Adrenal gland (tissue), 12 donors: ENCODE data around the gene MTUS2. TPM values are rescaled to one million over a fixed set of nuclear protein-coding genes. Genes with fewer than 3 reads are reported as not detected.

Experiments
- DNase-seq, 7 donors: peaks; one replicate each; pipeline ENCODE4 v3.0.0-alpha.2; 2019 to 2020
- H3K27ac ChIP-seq, 5 donors: fragments of 200-600 bp; sonication (generic) in 4 of 5; 1 replicate in 3 of 5; 2 replicates in 2 of 5; pipeline versions ENCODE4 v1.5.1 to v1.8.0; 2016 to 2020; ENCODE audit warnings: mild to moderate bottlenecking in 1 of 5
- H3K27me3 ChIP-seq: fragments of 200-600 bp; 2 replicates; pipeline ENCODE4 v1.8.0; 2021
- H3K36me3 ChIP-seq, 2 donors: fragments of 200-600 bp; replicated peaks in 1 of 2; 1 replicate in 1 of 2; 2 replicates in 1 of 2; pipeline versions ENCODE4 v1.5.1 to v1.8.0; 2018 to 2022
- H3K4me1 ChIP-seq, 2 donors: fragments of 200-600 bp; replicated peaks in 1 of 2; 1 replicate in 1 of 2; 2 replicates in 1 of 2; pipeline versions ENCODE4 v1.5.1 to v1.8.0; 2018 to 2021
- H3K4me3 ChIP-seq, 4 donors: fragments of 200-600 bp; sonication (generic) in 3 of 4; one replicate each; pipeline ENCODE4 v1.5.1; 2016 to 2018
- H3K9me3 ChIP-seq, 3 donors: fragments of 200-600 bp; sonication (generic) in 1 of 3; replicated peaks in 1 of 3; 1 replicate in 2 of 3; 2 replicates in 1 of 3; pipeline versions ENCODE4 v1.5.1 to v1.8.0; 2016 to 2021
- POLR2A ChIP-seq, 2 donors: fragments of 450-650 bp; IDR thresholded peaks; one replicate each; pipeline ENCODE4 v1.6.1; 2017; ENCODE audit warnings: antibody characterized with exemption in 2 of 2, mild to moderate bottlenecking in 2 of 2, moderate library complexity in 1 of 2
- WGBS, 4 donors: extraction: QIAGEN DNeasy Blood & Tissue Kit in 2 of 4; methylation state at CpG; one replicate each; pipeline versions ENCODE4 v1.1.5 to v1.1.7; 2013 to 2017; 5-methylcytosine and 5-hydroxymethylcytosine counted together
- intact Hi-C, 2 donors: fragments of 100-400 bp; cut with DNase I; formaldehyde crosslinking; loops; one replicate each; pipeline versions ENCODE4 v1.14.1 to v1.15.0; 2022 to 2023
- polyA plus RNA-seq, 3 donors: library from polyadenylated mRNA; stranded (reverse); fragments of 200-250 nt in 2 of 3; fragments of 350-450 nt in 1 of 3; fragmentation: Illumina TruSeq in 1 of 3; extraction: RNeasy Lipid Tissue Mini Kit (QIAGEN cat#74804) in 1 of 3; gene quantifications; one replicate each; pipeline ENCODE4 v1.2.3, GENCODE V29; 2013 to 2014
- total RNA-seq, 9 donors: library from RNA; depleted of rRNA in 4 of 9; stranded (reverse); fragments of >200 nt in 4 of 9; fragments of 120-200 nt in 1 of 9; fragmentation: NEBNext Ultra II Directional in 1 of 9; extraction: Animal tissue kit (Norgen Biotek cat#: 25700) in 1 of 9; gene quantifications; one replicate each; pipeline versions ENCODE4 v1.1.0 to v1.2.4, GENCODE V29; 2013 to 2023
- TF ChIP-seq, protein P1 (sequence below), 6 experiments: fragments of 450-650 bp in 4 of 6; fragments of 200-600 bp in 2 of 6; sonication (generic) in 1 of 6; IDR thresholded peaks; 1 replicate in 5 of 6; 2 replicates in 1 of 6; pipeline versions ENCODE4 v1.5.1 to v1.8.0; 2016 to 2021; ENCODE audit warnings: antibody characterized with exemption in 6 of 6, mild to moderate bottlenecking in 2 of 6, moderate library complexity in 1 of 6
- donor health status: healthy with polysubstance abuse.
- donor health status: Bipolar disorder and iron deficiency.
- donor health status: DM: yes; HTN: yes; CAD: no.
- donor health status: DM: no; HTN: no; CAD: no.
- donor health status: DM: no; HTN: no; CAD: no.
- donor health status: DM: yes; HTN: yes; CAD: no.

MTUS2 gene
- total and polyA plus RNA-seq, 12 donors, result 0.07 to 0.24 (median 0.14) TPM; not detected in 5

DNA sequence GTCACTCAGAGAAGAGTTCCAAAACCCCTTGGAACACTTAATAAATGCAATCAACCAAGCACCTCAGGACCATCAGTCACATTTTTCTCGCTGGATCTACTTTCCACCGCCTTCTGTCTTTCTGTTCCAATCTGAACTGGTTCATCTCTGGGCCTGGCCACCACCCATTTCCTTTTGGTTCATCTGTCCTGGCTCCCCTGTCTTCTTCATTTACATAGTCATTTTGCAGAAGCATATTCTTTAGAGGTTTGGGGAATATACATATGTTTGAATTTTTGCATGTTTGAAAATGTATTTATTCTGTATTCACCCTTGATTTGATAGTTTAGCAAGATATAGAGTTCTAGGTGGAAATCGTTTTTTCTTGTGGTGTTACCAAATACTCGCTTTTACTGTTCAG is 188.2 kb downstream of the MTUS2 start:
- TF ChIP-seq POLR2A (IDR thresholded peaks at IDR 0.05), result no peak
- TF ChIP-seq, protein P1, sequence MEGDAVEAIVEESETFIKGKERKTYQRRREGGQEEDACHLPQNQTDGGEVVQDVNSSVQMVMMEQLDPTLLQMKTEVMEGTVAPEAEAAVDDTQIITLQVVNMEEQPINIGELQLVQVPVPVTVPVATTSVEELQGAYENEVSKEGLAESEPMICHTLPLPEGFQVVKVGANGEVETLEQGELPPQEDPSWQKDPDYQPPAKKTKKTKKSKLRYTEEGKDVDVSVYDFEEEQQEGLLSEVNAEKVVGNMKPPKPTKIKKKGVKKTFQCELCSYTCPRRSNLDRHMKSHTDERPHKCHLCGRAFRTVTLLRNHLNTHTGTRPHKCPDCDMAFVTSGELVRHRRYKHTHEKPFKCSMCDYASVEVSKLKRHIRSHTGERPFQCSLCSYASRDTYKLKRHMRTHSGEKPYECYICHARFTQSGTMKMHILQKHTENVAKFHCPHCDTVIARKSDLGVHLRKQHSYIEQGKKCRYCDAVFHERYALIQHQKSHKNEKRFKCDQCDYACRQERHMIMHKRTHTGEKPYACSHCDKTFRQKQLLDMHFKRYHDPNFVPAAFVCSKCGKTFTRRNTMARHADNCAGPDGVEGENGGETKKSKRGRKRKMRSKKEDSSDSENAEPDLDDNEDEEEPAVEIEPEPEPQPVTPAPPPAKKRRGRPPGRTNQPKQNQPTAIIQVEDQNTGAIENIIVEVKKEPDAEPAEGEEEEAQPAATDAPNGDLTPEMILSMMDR (IDR thresholded peaks at IDR 0.05), result no peak
- 79 to 89% (median 84%) methylated on average over 4 of the region's 4 CpGs for WGBS, 4 donors
- H3K36me3 ChIP-seq, result no peaks in the 10 kb centered on the region
- H3K27me3 ChIP-seq, result no peaks in the 10 kb centered on the region
- no peak overlapping the region for H3K27ac ChIP-seq
- DNase-seq, result no peak
- no peaks in the 10 kb centered on the region for H3K4me1 ChIP-seq
- no peak overlapping the region for H3K4me3 ChIP-seq
- H3K9me3 ChIP-seq, result no peaks in the 10 kb centered on the region
- intact Hi-C loops, result no loop called here

GRCh38 chr13:29020314-29020713 is 200.2 kb downstream of the MTUS2 start:
- no peaks in the 10 kb centered on the region for H3K36me3 ChIP-seq
- H3K27ac ChIP-seq, result no peak overlapping the region
- H3K4me1 ChIP-seq, result no peaks in the 10 kb centered on the region
- no peaks in the 10 kb centered on the region for H3K9me3 ChIP-seq
- H3K27me3 ChIP-seq, result no peaks in the 10 kb centered on the region
- no peak for TF ChIP-seq POLR2A (IDR thresholded peaks at IDR 0.05)
- TF ChIP-seq, protein P1 (IDR thresholded peaks at IDR 0.05), result no peak
- no peak for DNase-seq
- H3K4me3 ChIP-seq, result no peak overlapping the region
- 28 to 47% (median 40%) methylated on average over 7 of the region's 7 CpGs for WGBS, 4 donors
- intact Hi-C loops, result no loop called here

GRCh38 chr13:29021311-29021710 is 201.2 kb downstream of the MTUS2 start:
- H3K9me3 ChIP-seq, result no peaks in the 10 kb centered on the region
- no peaks in the 10 kb centered on the region for H3K4me1 ChIP-seq
- intact Hi-C loops, result no loop called here
- no peak for DNase-seq
- 57 to 69% (median 63%) methylated on average over 2 of the region's 2 CpGs for WGBS, 4 donors
- H3K27me3 ChIP-seq, result no peaks in the 10 kb centered on the region
- TF ChIP-seq, protein P1 (IDR thresholded peaks at IDR 0.05), result no peak
- no peak for TF ChIP-seq POLR2A (IDR thresholded peaks at IDR 0.05)
- no peak overlapping the region for H3K27ac ChIP-seq
- H3K36me3 ChIP-seq, result no peaks in the 10 kb centered on the region
- H3K4me3 ChIP-seq, result no peak overlapping the region

- Histone ChIP-seq H3K9me3 (no peaks in the 10 kb centered on the region), H3K4me1 (no peaks in the 10 kb centered on the region), H3K27me3 (no peaks in the 10 kb centered on the region), H3K36me3 (no peaks in the 10 kb centered on the region), H3K27ac (no peak overlapping the region), H3K4me3 (no peak overlapping the region)
- no peak for DNase-seq
- intact Hi-C loops, result no loop called here
- TF ChIP-seq POLR2A (IDR thresholded peaks at IDR 0.05), result no peak
- TF ChIP-seq, protein P1 (IDR thresholded peaks at IDR 0.05), result no peak
- WGBS, 4 donors, result 78 to 86% (median 85%) methylated on average over 5 of the region's 5 CpGs
These were observed 201.6 kb downstream of the MTUS2 start for GRCh38 chr13:29021717-29022116.
